Measurements from ENCODE around the gene METTL6.
A peak's percentile ranks its signal among the peaks of the same experiment; 100 is the strongest.

The METTL6 gene

DNA sequence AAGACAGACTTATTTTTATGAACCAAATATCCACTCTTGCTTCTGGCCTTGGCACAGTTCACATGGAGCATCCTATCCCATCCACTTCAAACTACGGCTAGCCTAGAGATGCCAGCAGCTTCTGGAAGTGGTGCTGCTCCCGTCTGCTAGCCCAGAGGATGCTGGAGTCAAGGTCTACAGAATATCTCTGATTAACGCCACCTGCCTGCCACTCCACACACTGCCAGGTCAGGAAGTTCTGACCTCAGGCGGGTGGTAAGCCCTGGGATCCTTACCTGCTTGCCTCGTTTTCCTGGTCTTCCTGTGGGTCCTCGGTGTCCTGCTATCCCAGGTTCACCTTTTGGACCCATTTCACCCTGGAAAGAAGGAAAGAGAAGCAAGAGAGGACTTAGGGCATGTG lies 42.9 kb upstream of the METTL6 start:
- no peak for DNase-seq
- no peak overlapping the region for H3K4me3 ChIP-seq (ENCODE audit: low read depth, low read length)
- H3K27me3 ChIP-seq (ENCODE audit: insufficient read depth, low read depth, severe bottlenecking) = no peaks in the 10 kb centered on the region
- H3K27ac ChIP-seq = no peak overlapping the region
- TF ChIP-seq, protein P1, sequence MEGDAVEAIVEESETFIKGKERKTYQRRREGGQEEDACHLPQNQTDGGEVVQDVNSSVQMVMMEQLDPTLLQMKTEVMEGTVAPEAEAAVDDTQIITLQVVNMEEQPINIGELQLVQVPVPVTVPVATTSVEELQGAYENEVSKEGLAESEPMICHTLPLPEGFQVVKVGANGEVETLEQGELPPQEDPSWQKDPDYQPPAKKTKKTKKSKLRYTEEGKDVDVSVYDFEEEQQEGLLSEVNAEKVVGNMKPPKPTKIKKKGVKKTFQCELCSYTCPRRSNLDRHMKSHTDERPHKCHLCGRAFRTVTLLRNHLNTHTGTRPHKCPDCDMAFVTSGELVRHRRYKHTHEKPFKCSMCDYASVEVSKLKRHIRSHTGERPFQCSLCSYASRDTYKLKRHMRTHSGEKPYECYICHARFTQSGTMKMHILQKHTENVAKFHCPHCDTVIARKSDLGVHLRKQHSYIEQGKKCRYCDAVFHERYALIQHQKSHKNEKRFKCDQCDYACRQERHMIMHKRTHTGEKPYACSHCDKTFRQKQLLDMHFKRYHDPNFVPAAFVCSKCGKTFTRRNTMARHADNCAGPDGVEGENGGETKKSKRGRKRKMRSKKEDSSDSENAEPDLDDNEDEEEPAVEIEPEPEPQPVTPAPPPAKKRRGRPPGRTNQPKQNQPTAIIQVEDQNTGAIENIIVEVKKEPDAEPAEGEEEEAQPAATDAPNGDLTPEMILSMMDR (IDR thresholded peaks at IDR 0.05; ENCODE audit: low read depth, low read length) = 0 out of 2 replicates have a peak, but pooled peaks have one; percentile 16
- no peaks in the 10 kb centered on the region for H3K36me3 ChIP-seq
- H3K9me3 ChIP-seq (ENCODE audit: severe bottlenecking) = no peaks in the 10 kb centered on the region

DNA sequence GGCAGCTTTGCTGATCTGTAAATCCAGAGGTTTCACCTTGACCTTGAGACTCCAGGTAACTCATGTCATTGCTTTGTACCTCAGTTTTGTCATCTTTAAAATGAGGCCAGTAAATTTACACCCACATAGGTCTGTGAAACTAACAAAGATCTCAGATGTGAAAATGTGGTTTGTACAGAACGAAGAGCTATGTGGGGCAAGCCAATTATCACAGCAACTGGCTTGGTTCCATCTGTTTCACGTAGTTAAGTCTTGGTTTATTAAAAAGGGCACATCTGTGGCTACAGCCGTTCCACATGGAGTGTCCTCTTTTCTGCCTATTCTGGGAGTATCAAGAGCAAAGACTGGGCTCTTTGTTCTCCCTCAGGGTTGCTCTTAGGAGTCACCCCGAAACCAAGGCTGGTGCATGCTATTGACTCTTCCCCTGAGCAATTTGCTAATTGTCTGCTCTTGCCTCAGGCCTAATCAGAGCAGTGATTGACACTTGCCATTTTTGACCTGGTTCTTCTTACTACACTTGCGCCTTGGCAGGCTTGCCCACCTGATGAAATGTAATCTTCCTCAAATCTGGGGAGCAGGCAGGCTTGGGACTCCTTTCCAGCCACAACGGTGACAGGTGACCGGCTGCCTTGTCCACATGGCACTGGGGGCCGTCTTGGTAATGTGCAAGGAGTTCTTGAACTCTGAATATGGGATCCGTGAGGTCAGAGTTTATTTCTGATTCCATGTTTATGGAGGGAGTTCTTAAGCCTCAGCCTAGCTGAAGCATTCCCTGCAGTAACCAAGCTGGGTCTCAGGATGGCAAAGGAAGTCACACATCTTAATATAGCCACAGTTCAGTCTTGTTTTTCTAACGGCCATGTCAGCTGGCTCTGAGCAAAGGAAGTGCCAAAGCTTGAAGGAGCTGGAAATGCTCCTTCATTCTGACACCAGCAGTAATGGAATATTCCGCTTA lies 40.2 kb upstream of the METTL6 start:
- Histone ChIP-seq H3K36me3 (no peaks in the 10 kb centered on the region), H3K4me3 (ENCODE audit: low read depth, low read length) (no peak overlapping the region), H3K9me3 (ENCODE audit: severe bottlenecking) (no peaks in the 10 kb centered on the region), H3K27ac (no peak overlapping the region), H3K27me3 (ENCODE audit: insufficient read depth, low read depth, severe bottlenecking) (no peaks in the 10 kb centered on the region)
- TF ChIP-seq, protein P1 (IDR thresholded peaks at IDR 0.05; ENCODE audit: low read depth, low read length) = no peak
- DNase-seq = no peak

DNA sequence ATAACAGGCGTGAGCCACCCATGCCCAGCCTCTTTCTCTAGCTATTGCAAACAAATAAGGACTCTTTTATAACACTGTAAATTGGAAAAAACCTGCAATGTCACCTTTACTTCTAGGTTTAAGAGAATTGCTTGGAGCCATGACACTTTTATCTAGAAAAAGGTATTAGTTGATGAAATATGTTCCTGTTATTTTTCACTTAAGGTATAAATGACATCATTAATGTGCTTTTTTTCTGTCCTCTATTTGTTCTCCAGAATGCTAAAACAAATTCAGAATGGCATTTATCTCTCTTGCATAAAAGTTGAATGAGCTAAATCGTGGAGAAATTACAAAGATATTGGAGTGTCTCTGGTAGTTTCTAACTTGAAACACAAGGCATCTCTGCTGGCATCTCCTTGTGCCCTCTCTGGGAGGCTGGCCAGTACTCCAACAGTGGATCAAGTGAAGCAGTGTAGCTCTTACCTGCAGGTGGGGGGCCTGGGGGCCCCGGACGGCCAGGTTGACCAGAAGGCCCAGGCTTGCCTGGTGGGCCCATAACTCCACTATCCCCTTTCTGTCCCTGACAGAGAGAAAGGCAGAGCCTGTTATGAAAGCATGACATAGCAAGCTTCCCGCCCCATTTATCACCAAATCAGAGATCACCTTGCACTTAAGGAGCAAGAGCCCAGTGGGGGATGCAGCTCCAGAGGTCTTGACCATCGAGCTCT lies 38.7 kb upstream of the METTL6 start:
- no peaks in the 10 kb centered on the region for H3K36me3 ChIP-seq
- H3K9me3 ChIP-seq (ENCODE audit: severe bottlenecking) = no peaks in the 10 kb centered on the region
- H3K27ac ChIP-seq = no peak overlapping the region
- TF ChIP-seq, protein P1 (IDR thresholded peaks at IDR 0.05; ENCODE audit: low read depth, low read length) = no peak
- H3K4me3 ChIP-seq (ENCODE audit: low read depth, low read length) = no peak overlapping the region
- H3K27me3 ChIP-seq (ENCODE audit: insufficient read depth, low read depth, severe bottlenecking) = no peaks in the 10 kb centered on the region
- no peak for DNase-seq

DNA sequence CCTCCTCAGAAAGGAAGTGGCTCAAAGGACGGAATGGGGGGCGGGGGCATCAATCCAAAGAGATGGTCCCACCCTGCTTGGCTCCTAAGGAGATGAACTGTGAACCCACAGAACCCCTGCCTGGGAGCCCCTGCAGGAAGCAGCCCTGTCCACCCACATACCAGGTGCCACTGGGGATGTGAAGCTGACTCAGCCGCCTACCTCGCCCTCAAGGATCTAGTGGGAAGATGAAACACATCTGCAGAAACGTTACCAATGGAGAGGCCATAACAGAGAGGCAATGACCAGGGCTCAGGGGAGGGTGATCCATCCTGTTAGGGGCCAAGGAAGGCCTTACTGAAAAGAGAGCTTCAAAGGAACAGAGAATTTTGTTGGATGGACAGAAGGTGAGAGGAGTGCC lies 35.1 kb upstream of the METTL6 start:
- Histone ChIP-seq H3K27me3 (ENCODE audit: insufficient read depth, low read depth, severe bottlenecking) (no peaks in the 10 kb centered on the region), H3K9me3 (ENCODE audit: severe bottlenecking) (no peaks in the 10 kb centered on the region), H3K27ac (no peak overlapping the region), H3K4me3 (ENCODE audit: low read depth, low read length) (no peak overlapping the region), H3K36me3 (no peaks in the 10 kb centered on the region)
- TF ChIP-seq, protein P1 (IDR thresholded peaks at IDR 0.05; ENCODE audit: low read depth, low read length) = no peak
- DNase-seq = no peak

DNA sequence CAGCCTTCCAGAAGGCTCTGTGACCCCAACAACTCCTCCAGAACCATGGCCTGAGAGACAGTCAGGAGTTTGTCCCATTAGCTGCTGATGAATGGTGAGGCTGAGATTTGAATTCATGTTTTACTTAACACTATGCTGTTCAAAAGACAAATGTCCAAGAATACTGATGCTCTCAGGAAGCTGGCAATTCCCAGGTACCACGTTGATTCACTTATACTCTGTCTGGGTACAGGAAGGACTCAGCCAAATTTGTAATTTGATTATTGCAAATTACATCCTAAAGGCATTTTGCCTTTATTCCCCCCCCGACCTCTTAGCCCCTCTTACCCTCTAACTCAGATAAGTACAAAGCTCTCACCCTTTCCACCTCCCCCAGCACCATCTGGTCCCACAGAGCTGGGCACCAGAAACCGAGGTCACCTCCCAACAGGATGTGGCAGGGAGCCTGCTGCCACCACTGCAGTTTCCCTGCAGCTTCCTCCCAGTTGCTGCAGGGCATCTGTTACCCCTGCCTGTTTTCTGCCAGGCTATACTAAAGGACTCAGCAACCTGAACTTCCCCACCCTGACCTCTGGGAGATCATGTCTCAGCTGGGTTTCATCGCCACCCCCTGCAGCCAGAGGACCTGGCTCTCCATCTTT lies 33.7 kb upstream of the METTL6 start:
- TF ChIP-seq, protein P1 (IDR thresholded peaks at IDR 0.05; ENCODE audit: low read depth, low read length) = no peak
- DNase-seq = peak; percentile 59
- Histone ChIP-seq H3K36me3 (no peaks in the 10 kb centered on the region), H3K27me3 (ENCODE audit: insufficient read depth, low read depth, severe bottlenecking) (no peaks in the 10 kb centered on the region), H3K4me3 (ENCODE audit: low read depth, low read length) (no peak overlapping the region), H3K9me3 (ENCODE audit: severe bottlenecking) (no peaks in the 10 kb centered on the region), H3K27ac (no peak overlapping the region)

All from WERI-Rb-1 (cell line).